Measurements from ENCODE around the gene TMA16. TPM values are rescaled to one million over a fixed set of nuclear protein-coding genes. Genes with fewer than 3 reads are reported as not detected.
"Not testable (repeated sequence)": the region's sequence is repeated elsewhere in the genome, so short reads cannot be mapped to it uniquely, and the experiment has no call there.

TMA16 gene
- total and polyA plus RNA-seq, 2 donors (not counting 3 experiments of a cell fraction or from before 2014, with no cell fraction given) = 4.2 to 42.7 TPM

DNA sequence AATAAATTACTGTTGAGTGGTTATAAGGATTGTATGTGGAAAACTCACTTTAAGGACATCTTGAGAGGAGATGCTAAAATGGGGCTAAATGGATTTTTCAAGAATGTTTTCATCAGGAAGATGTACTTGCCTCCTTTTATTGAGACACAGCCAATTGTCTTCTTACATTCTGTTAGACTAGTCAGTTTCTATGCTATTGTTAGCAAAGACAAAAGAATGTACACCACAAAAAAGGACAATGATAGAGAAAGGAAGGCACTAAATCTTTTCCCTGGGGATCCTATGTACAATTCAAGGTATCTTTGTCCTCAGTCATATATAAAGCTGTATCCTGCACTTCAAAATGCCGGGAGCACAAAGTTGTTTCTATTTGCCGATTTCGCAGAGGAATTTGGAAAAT is 42.6 kb downstream of the TMA16 start:
- no peak overlapping the region for H2AFZ ChIP-seq (ENCODE audit: low read depth, low read length)
- dilution Hi-C loops (cut with MboI; ENCODE audit: extremely low pct_ligation_motif_present, low sequenced_read_pairs) (no loop called here), intact Hi-C loops (cut with micrococcal nuclease) (no loop called here)
- H3K27ac ChIP-seq (ENCODE audit: insufficient read depth, low read depth, low read length) = no peak overlapping the region
- CTCF ChIA-PET = interaction anchor here (1.2 to 1.5 kb wide), 4 partner anchors 10 to 19 kb away, joined by 3 to 7 read pairs (median 4); no protein-coding TSS in a partner anchor
- H3K9me1 ChIP-seq (replicated peaks; ENCODE audit: control insufficient read depth, extremely low read depth, insufficient read depth, low read length) = no peaks in the 10 kb centered on the region
- POLR2A ChIA-PET = no interaction called here
- no peaks in the 10 kb centered on the region for H3K4me1 ChIP-seq (ENCODE audit: control insufficient read depth, extremely low read depth, insufficient read depth, low read length)
- H3K4me3 ChIP-seq (replicated peaks in 1 of 3; ENCODE audit: insufficient read depth in 1 of 3, low read depth in 1 of 3, low read length in 3 of 3) = no peak overlapping the region
- no peaks in the 10 kb centered on the region for H3K79me2 ChIP-seq (ENCODE audit: control insufficient read depth, insufficient read depth, low read length)
- FAIRE-seq (no peak), DNase-seq (ENCODE audit: low read depth, low spot score) (no peak)
- no peaks in the 10 kb centered on the region for H3K9me3 ChIP-seq (replicated peaks; ENCODE audit: control insufficient read depth, insufficient read depth, low read length)
- H3K4me2 ChIP-seq (ENCODE audit: insufficient read depth, low read length) = no peak overlapping the region
- H3K9ac ChIP-seq (replicated peaks; ENCODE audit: extremely low read depth, insufficient read depth, low read length) = no peak overlapping the region
- H3K27me3 ChIP-seq (ENCODE audit: control insufficient read depth in 2 of 2, insufficient read depth in 2 of 2, low read length in 2 of 2) = no peaks in the 10 kb centered on the region
- no TSS peak for BruUV-seq (replicated peaks)
- no peaks in the 10 kb centered on the region for H4K20me1 ChIP-seq (replicated peaks; ENCODE audit: control insufficient read depth, extremely low read depth, insufficient read depth, low read length)
- H3K36me3 ChIP-seq (ENCODE audit: control insufficient read depth in 2 of 2, extremely low read depth in 1 of 2, insufficient read depth in 2 of 2, low read length in 2 of 2) = no peaks in the 10 kb centered on the region
- no peak for TF ChIP-seq FOS (IDR thresholded peaks at IDR 0.05; ENCODE audit: borderline replicate concordance, insufficient read depth, low read length)
- TF ChIP-seq POLR2A (IDR thresholded peaks at IDR 0.05; ENCODE audit: low read depth, low read length) = no peak
- TF ChIP-seq EZH2 (IDR thresholded peaks at IDR 0.05; ENCODE audit: borderline replicate concordance, low read depth, low read length, severe bottlenecking) = no peak
- TF ChIP-seq MYC (IDR thresholded peaks at IDR 0.05; ENCODE audit: low read depth, low read length) = no peak
- TF ChIP-seq, protein P1, sequence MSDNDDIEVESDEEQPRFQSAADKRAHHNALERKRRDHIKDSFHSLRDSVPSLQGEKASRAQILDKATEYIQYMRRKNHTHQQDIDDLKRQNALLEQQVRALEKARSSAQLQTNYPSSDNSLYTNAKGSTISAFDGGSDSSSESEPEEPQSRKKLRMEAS (IDR thresholded peaks at IDR 0.05; ENCODE audit: insufficient read depth, insufficient read length) = no peak
- TF ChIP-seq, protein P2, sequence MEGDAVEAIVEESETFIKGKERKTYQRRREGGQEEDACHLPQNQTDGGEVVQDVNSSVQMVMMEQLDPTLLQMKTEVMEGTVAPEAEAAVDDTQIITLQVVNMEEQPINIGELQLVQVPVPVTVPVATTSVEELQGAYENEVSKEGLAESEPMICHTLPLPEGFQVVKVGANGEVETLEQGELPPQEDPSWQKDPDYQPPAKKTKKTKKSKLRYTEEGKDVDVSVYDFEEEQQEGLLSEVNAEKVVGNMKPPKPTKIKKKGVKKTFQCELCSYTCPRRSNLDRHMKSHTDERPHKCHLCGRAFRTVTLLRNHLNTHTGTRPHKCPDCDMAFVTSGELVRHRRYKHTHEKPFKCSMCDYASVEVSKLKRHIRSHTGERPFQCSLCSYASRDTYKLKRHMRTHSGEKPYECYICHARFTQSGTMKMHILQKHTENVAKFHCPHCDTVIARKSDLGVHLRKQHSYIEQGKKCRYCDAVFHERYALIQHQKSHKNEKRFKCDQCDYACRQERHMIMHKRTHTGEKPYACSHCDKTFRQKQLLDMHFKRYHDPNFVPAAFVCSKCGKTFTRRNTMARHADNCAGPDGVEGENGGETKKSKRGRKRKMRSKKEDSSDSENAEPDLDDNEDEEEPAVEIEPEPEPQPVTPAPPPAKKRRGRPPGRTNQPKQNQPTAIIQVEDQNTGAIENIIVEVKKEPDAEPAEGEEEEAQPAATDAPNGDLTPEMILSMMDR (IDR thresholded peaks at IDR 0.05; ENCODE audit: extremely low read depth in 1 of 2, insufficient read depth in 1 of 2, low read depth in 1 of 2, low read length in 2 of 2) = no peak
- no peak for TF ChIP-seq JUN (IDR thresholded peaks at IDR 0.05; ENCODE audit: borderline replicate concordance, insufficient read depth, insufficient read length, low read depth)
- TF ChIP-seq GATA2 (IDR thresholded peaks at IDR 0.05; ENCODE audit: insufficient read depth, insufficient read length, low read depth, low read length) = no peak
- no peak for TF ChIP-seq POLR2AphosphoS5 (IDR thresholded peaks at IDR 0.05; ENCODE audit: insufficient read depth, low read depth, low read length)

DNA sequence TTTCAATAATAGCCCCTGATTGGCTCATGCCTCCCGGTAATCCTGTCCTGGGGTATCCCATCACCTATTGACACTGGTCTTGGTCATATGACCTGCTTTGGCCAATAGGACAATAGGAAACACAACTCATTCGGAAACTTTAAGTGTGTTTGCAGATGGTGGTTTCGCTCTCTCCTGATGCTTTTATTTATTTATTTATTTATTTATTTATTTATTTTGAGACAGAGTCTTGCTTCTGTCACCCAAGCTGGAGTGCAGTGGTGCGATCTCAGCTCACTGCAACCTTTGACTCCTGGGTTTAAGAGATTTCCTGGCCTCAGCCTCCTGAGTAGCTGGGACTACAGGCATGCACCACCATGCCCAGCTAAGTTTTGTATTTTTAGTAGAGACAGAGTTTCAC is 44.3 kb downstream of the TMA16 start:
- H3K4me3 ChIP-seq (replicated peaks in 1 of 3; ENCODE audit: insufficient read depth in 1 of 3, low read depth in 1 of 3, low read length in 3 of 3); intact Hi-C loops (cut with micrococcal nuclease); DNase-seq (ENCODE audit: low read depth, low spot score); H3K27ac ChIP-seq (ENCODE audit: insufficient read depth, low read depth, low read length); H3K79me2 ChIP-seq (ENCODE audit: control insufficient read depth, insufficient read depth, low read length); H3K27me3 ChIP-seq (ENCODE audit: control insufficient read depth in 2 of 2, insufficient read depth in 2 of 2, low read length in 2 of 2); dilution Hi-C loops (cut with MboI; ENCODE audit: extremely low pct_ligation_motif_present, low sequenced_read_pairs); H4K20me1 ChIP-seq (replicated peaks; ENCODE audit: control insufficient read depth, extremely low read depth, insufficient read depth, low read length); H3K4me2 ChIP-seq (ENCODE audit: insufficient read depth, low read length); H3K9me3 ChIP-seq (replicated peaks; ENCODE audit: control insufficient read depth, insufficient read depth, low read length); H2AFZ ChIP-seq (ENCODE audit: low read depth, low read length); FAIRE-seq; POLR2A ChIA-PET; H3K36me3 ChIP-seq (ENCODE audit: control insufficient read depth in 2 of 2, extremely low read depth in 1 of 2, insufficient read depth in 2 of 2, low read length in 2 of 2); H3K9ac ChIP-seq (replicated peaks; ENCODE audit: extremely low read depth, insufficient read depth, low read length); H3K4me1 ChIP-seq (ENCODE audit: control insufficient read depth, extremely low read depth, insufficient read depth, low read length); H3K9me1 ChIP-seq (replicated peaks; ENCODE audit: control insufficient read depth, extremely low read depth, insufficient read depth, low read length); BruUV-seq (replicated peaks): not testable (repeated sequence)
- CTCF ChIA-PET = interaction anchor here (1.8 to 1.9 kb wide), 2 partner anchors 10 to 11 kb away, joined by 8 to 10 read pairs; no protein-coding TSS in a partner anchor

Data from endothelial cell of umbilical vein (primary cell).